NCI-H1436 treated with DMSO at 0.1 percent for 48 hours (cell line): ENCODE results near the gene FOXRED2.

Source experiments
- DNase-seq: peaks from one replicate; lab custom pipeline; 2025; lab: John Stamatoyannopoulos, UW

The FOXRED2 gene

GRCh38 chr22:36449596-36450175 lies 57.2 kb downstream of the FOXRED2 start:
- DNase-seq = no peak

DNA sequence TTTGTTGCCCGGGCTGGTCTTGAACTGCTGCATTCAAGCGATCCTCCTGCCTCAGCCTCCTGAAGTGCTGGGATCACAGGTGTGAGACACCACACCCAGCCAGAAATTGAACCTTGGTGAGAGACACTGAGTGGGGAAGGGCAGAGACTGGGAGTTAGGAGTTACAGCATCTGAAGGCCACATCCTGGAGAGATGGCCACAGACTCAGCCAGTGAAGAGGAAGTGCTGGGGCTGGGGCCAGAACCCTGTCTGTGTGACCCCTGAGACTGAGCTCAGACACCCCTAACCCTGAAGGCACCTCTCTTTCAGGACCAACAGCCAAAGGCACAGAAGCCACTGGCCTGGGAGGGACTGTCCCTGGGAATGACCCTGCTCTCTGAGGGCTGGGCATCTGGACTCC lies 59.2 kb downstream of the FOXRED2 start:
- DNase-seq = no peak

- no peak for DNase-seq
These were observed 61.6 kb downstream of the FOXRED2 start for GRCh38 chr22:36445158-36445668.

GRCh38 chr22:36443198-36443770 lies 63.6 kb downstream of the FOXRED2 start:
- no peak for DNase-seq

DNA sequence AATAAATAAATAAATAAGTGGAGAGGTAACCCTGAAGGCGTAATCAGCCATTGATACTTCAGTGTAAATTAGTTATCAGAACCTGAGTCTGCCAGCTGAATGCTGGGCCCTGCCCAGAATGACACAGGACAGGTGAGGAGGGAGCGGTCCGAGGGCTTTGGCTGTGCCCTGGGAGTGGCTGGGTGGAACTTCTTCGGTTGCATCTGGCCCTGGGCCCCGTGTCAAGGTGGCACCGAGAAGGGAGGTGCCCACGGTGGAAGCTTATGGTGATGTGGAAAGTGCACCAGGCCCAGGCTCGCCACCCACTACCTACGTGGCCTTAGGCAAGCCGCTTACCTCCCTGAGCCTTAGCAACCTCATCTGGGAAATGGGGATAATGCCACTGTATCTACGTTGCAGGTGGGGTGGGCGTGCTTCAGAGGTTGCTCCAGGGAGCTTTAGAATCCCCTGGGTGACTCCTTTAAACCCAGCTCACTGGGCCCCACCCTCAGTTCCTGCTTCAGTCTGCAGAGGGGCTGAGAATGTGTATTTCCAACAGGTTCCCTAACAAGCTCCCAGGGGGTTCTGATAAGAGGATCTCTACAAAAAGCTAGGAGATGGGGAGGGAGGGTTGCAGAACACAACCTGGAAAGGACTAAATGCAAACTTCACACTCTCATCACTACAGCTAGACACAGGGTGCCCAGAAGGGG lies 64.2 kb downstream of the FOXRED2 start:
- DNase-seq = peak; percentile 52

- DNase-seq = no peak
These were observed 66.3 kb downstream of the FOXRED2 start for GRCh38 chr22:36440429-36441002.

- no peak for DNase-seq
These were observed 67.2 kb downstream of the FOXRED2 start for GRCh38 chr22:36439481-36440271.
